Measurements from ENCODE around the gene AP2A2. TPM values are rescaled to one million over a fixed set of nuclear protein-coding genes. Genes with fewer than 3 reads are reported as not detected.

The AP2A2 gene
- total RNA-seq, 1 experiment from 2014 or later: 70.6 TPM

DNA sequence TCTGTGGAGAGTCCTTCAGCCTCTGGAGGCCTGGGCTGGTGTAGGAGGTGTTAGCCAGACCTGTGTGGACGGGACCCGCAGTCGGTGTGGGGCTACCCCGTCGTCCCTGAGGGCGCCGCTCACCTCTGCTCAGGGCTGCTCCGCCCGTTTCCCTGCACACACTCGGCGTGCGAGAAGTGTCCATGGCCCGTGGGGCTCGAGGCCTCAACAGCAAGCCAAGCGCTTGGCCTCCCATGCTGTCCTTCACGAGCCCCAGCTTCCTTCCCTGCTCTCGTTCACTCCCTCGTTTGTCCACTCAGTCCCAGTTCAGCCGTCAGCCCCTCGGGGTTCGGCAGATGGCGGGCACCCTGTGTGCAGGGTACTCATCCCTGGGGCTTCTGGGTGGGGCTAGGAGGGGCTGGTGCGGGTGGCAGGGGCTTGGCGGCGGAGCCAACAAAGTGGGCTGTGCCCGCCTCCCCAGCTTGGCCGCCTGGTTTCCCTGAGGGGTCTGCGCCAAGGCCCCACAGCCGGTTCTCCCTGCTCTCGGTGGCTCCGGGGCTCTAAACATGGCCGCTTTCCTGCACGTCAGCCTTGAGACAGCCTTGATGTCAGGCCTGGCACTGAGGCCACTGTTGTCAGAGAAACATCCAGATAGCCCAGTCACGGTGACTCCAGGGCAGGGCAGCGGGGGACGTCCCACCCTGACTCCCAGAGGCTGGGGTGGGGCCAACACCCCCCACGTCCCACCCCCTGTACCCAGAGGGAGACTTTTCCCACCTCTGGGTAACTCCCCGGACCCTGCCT, 107.5 kb downstream of the AP2A2 start:
- no peak for DNase-seq (ENCODE audit: unreplicated experiment)
- Mint-ChIP-seq H3K4me1 (ENCODE audit: insufficient read depth, unreplicated experiment) (no peaks in the 10 kb centered on the region), H3K36me3 (ENCODE audit: insufficient read depth, unreplicated experiment) (no peaks in the 10 kb centered on the region), H3K9me3 (ENCODE audit: unreplicated experiment) (peaks cover 11% of the 10 kb centered on the region), H3K4me3 (ENCODE audit: unreplicated experiment) (no peak overlapping the region), H3K27ac (ENCODE audit: low read depth, unreplicated experiment) (no peak overlapping the region), H3K27me3 (ENCODE audit: insufficient read depth, unreplicated experiment) (no peaks in the 10 kb centered on the region)
- TF ChIP-seq, protein P1, sequence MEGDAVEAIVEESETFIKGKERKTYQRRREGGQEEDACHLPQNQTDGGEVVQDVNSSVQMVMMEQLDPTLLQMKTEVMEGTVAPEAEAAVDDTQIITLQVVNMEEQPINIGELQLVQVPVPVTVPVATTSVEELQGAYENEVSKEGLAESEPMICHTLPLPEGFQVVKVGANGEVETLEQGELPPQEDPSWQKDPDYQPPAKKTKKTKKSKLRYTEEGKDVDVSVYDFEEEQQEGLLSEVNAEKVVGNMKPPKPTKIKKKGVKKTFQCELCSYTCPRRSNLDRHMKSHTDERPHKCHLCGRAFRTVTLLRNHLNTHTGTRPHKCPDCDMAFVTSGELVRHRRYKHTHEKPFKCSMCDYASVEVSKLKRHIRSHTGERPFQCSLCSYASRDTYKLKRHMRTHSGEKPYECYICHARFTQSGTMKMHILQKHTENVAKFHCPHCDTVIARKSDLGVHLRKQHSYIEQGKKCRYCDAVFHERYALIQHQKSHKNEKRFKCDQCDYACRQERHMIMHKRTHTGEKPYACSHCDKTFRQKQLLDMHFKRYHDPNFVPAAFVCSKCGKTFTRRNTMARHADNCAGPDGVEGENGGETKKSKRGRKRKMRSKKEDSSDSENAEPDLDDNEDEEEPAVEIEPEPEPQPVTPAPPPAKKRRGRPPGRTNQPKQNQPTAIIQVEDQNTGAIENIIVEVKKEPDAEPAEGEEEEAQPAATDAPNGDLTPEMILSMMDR (IDR thresholded peaks at IDR 0.05; ENCODE audit: unreplicated experiment): no peak
- CTCF ChIA-PET: no interaction called here
- intact Hi-C loops (cut with micrococcal nuclease): no loop called here
- POLR2A ChIA-PET: interaction anchor here (1.3 kb wide), 1 partner anchor 8 kb away, joined by 3 read pairs; no protein-coding TSS in a partner anchor
- BruUV-seq (replicated peaks): no TSS peak

GRCh38 chr11:1034001-1034400, 108.3 kb downstream of the AP2A2 start:
- H3K36me3 Mint-ChIP-seq (ENCODE audit: insufficient read depth, unreplicated experiment): no peaks in the 10 kb centered on the region
- POLR2A ChIA-PET: interaction anchor here (1.3 kb wide), 1 partner anchor 9 kb away, joined by 3 read pairs; no protein-coding TSS in a partner anchor
- BruUV-seq (replicated peaks): no TSS peak
- DNase-seq (ENCODE audit: unreplicated experiment): no peak
- H3K4me3 Mint-ChIP-seq (ENCODE audit: unreplicated experiment): no peak overlapping the region
- CTCF ChIA-PET: no interaction called here
- H3K4me1 Mint-ChIP-seq (ENCODE audit: insufficient read depth, unreplicated experiment): peaks cover 1% of the 10 kb centered on the region
- TF ChIP-seq, protein P1 (IDR thresholded peaks at IDR 0.05; ENCODE audit: unreplicated experiment): no peak
- H3K9me3 Mint-ChIP-seq (ENCODE audit: unreplicated experiment): peaks cover 11% of the 10 kb centered on the region
- no peaks in the 10 kb centered on the region for H3K27me3 Mint-ChIP-seq (ENCODE audit: insufficient read depth, unreplicated experiment)
- H3K27ac Mint-ChIP-seq (ENCODE audit: low read depth, unreplicated experiment): no peak overlapping the region
- intact Hi-C loops (cut with micrococcal nuclease): no loop called here

- Mint-ChIP-seq H3K9me3 (ENCODE audit: unreplicated experiment) (peaks cover 11% of the 10 kb centered on the region), H3K4me3 (ENCODE audit: unreplicated experiment) (no peak overlapping the region), H3K27me3 (ENCODE audit: insufficient read depth, unreplicated experiment) (no peaks in the 10 kb centered on the region), H3K36me3 (ENCODE audit: insufficient read depth, unreplicated experiment) (no peaks in the 10 kb centered on the region), H3K4me1 (ENCODE audit: insufficient read depth, unreplicated experiment) (peaks cover 5% of the 10 kb centered on the region), H3K27ac (ENCODE audit: low read depth, unreplicated experiment) (no peak overlapping the region)
- POLR2A ChIA-PET: no interaction called here
- BruUV-seq (replicated peaks): no TSS peak
- TF ChIP-seq, protein P1 (IDR thresholded peaks at IDR 0.05; ENCODE audit: unreplicated experiment): no peak
- intact Hi-C loops (cut with micrococcal nuclease): no loop called here
- DNase-seq (ENCODE audit: unreplicated experiment): no peak
- CTCF ChIA-PET: interaction anchor here (0.6 kb wide), 1 partner anchor 24 kb away, joined by 3 read pairs; no protein-coding TSS in a partner anchor
Measured at GRCh38 chr11:1034456-1035295, 109.0 kb downstream of the AP2A2 start.

DNA sequence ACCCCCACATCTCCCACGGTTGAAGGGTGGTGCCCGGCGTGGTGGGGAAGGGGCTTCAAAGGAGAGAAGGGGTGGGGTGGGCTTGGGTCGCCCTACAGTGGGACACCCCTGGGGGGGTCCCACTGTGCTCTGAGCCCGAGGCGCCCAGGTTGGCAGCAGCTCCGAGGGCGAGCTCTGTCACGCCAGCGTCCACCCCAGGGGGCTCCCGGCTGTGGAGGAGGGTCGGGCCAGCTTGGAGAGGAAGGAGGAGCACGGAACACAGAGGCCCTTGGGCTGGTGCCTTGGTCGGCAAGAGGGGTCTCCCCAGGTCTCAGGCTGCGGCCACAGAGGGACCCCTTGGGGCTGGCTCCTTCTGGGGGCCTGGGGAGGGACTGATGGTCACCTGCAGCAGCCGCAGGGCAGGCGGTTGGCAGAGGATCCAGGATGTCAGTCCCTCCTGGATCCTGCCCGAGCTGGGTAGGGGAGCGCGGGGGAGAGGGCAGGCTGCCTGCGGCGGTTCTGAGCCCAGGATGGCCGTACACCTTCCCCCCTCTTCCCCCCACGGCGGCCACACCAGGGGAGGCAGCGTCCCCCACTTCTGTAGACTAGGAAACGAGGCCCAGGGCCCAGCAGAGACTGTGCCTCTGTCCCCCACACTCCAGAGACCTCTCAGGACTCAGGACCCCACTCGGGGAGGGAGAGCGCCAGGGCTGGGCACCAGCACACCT, 110.1 kb downstream of the AP2A2 start:
- DNase-seq (ENCODE audit: unreplicated experiment): no peak
- intact Hi-C loops (cut with micrococcal nuclease): no loop called here
- CTCF ChIA-PET: no interaction called here
- H3K36me3 Mint-ChIP-seq (ENCODE audit: insufficient read depth, unreplicated experiment): no peaks in the 10 kb centered on the region
- H3K4me3 Mint-ChIP-seq (ENCODE audit: unreplicated experiment): no peak overlapping the region
- H3K9me3 Mint-ChIP-seq (ENCODE audit: unreplicated experiment): peaks cover 11% of the 10 kb centered on the region
- no peaks in the 10 kb centered on the region for H3K27me3 Mint-ChIP-seq (ENCODE audit: insufficient read depth, unreplicated experiment)
- POLR2A ChIA-PET: no interaction called here
- BruUV-seq (replicated peaks): no TSS peak
- H3K4me1 Mint-ChIP-seq (ENCODE audit: insufficient read depth, unreplicated experiment): peaks cover 11% of the 10 kb centered on the region
- TF ChIP-seq, protein P1 (IDR thresholded peaks at IDR 0.05; ENCODE audit: unreplicated experiment): no peak
- H3K27ac Mint-ChIP-seq (ENCODE audit: low read depth, unreplicated experiment): no peak overlapping the region
